NCI-H1092 (cell line): ENCODE measurements around the gene PLPP2.

Experiments
- DNase-seq: peaks from one replicate; lab custom pipeline; 2025; lab: John Stamatoyannopoulos, UW

PLPP2 gene

GRCh38 chr19:291006-291521 is at the start of gene PLPP2:
Gene PLPP2 (minus strand): TSS chr19:291403. CDS start chr19:291336, 67 bp downstream.
- no peak for DNase-seq

DNA sequence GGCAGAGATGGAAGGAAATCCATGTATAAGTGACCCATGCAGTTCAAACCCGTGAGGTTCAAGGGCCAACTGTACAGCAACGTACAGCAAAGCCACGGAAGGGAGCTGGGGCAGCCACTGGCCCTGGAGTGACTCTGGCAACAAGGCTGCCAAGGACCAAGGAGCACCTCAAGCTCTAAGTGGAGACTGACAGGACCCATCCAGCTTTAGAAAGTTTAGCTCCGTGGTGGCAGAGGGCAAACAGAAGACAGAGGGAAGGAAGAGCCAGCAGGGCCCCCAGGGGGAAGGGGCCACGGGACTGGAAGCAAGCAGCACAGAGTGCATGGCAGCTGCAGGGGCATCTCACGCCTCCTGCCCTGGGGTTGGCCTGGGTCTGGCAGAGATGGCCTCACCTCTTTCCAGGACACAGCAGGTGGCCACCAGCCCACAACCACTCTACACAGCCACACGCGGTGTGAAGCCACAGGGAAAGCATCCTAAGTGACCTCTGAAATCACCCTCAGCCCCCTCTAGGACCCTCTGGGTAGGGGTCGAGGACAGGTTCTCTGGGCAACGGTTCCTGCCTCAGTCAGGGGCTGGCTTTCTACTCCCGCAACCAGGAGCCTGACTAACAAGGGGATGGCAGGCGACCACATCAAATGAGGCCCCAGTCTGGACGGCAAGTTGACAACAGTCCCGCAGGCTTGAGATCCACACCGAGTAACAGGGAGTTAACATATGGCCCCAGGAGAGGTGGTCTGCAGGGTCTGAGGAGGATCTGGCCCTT is 49.6 kb upstream of the PLPP2 start:
- DNase-seq = no peak

GRCh38 chr19:339262-339887 is 48.2 kb upstream of the PLPP2 start:
- DNase-seq = no peak

DNA sequence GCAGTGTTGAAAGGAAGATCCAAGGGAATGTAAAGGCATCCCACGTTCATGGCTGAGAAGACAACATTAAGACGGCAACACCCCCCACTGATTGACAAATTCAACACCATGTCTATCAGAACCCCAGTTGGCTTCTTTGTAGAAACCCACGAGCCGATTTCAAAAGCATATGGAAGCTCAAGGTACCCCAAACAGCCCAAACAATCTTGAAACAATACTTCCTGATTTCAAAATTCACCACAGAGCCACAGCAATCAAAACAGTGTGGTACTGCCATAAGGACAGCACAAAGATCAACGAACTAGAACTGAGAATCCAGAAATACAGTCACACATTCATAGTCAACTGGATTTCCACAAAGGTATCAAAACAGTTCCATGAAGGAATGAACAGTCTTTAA is 47.2 kb upstream of the PLPP2 start:
- DNase-seq = no peak

DNA sequence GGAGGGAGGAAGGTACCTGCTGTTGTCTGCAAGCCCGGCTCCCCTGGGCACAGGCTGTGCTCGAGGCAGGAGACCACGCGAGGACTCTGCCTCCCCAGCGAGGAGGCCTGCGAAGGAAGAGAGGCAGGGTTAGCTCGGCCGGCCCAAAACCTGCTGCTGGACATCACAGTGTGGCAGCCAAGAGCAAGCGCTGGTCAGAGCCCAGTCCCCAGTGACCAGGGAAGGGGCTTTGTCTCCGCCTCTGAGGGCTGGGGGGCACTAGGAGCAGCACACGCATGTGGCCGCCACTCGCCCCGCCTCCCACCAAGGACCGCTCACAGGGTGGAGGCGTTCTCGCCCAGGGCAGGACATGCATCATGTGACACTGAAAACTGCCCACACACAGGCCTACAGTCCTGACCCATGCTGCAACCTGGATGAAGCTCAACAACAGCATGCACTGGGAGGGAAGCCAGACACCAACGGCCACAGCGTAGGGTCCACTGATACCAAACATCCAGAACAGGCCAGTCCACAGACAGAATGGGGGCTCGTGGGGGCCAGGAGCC is 44.9 kb upstream of the PLPP2 start:
- no peak for DNase-seq

DNA sequence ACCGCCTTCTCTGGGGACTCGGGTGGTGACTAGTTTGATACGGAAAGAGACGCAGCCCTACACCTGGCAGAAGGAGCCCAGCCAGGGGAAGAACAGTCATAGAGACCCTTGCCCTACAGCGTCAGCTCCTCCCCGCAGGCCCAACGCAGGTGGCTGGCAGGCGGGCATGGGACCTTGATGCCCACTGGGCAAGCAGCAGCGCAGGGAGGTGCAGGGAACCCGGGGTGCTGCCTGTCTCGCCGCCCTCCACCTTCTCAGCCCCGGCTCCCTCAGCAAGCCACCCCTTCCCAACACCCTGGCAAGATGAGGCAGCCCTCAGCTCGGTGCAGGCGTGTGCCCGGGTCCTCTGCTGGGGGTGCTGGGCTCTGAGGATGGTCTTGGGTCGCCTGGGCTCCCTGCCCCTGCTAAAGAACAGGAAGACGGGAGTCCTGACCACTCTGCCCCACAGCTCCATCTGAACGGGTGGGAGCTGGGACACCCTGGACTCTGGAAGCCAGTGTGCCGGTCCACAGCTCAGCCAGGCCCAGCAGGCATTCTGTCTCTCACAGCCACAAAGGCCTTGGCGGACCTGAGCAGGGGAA is 44.4 kb upstream of the PLPP2 start:
- DNase-seq = no peak

DNA sequence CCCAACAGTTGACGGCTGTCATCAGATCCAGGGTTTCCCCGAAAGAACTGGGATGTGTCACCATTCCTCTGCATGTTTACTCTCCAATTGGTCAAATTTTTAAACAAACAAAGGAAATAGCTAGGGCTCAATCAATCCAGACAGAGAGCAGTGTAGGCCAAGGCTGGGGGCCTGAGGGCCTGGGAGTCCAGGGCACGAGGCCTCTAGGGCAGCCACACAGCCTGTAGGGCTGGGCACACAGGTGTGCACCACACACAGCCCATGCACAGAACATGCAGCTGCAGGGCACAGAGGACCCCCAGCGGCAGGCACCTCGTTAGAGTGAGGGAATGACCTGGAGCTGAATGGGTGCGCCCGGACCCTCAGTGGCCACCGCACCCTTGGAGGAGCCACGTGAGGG is 43.9 kb upstream of the PLPP2 start:
- DNase-seq = no peak

- no peak for DNase-seq
Measured at GRCh38 chr19:334296-335071, 43.3 kb upstream of the PLPP2 start.

GRCh38 chr19:330503-330902 is 39.3 kb upstream of the PLPP2 start:
- DNase-seq = no peak

DNA sequence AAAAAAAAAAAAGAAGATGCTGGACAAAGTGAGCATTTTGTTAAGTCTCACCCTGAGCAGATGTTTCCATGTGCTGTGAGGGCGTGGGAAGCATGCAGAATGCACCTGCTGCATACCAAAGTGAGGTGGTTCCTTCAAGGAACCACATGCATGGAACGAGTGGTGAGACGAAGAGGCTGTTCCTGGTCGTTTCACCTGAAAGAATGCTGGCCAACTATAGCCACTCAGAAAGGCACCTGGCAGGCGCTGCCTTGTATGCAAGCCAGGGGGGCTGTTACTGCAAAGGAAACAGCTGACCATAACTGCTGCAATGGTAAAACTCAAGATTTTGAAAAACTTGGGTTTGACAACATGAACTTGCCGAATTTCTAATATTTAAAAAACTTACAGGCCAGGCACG is 38.7 kb upstream of the PLPP2 start:
- no peak for DNase-seq

- no peak for DNase-seq
Measured at GRCh38 chr19:328025-328505, 36.9 kb upstream of the PLPP2 start.

- no peak for DNase-seq
Measured at GRCh38 chr19:327291-328024, 36.3 kb upstream of the PLPP2 start.

DNA sequence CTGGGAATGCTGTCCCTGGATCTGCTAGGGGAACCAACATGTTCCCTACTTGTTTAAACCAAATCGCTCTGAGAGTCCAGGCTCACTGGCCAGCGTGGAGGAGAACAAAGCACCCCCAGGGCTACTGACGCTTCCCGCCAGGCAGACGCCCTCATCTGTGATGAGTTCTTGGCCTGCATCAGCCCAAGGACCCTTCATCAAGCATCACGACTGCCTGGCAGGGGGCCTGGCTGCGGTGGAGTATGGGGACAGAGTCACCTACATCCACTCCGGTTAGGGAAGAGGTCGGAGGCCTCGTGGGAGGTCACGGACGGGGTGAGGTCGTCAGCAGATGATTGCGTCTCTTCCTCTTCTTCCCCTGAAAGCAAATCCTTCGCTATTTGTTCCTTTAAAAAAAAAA is 35.7 kb upstream of the PLPP2 start:
- DNase-seq = no peak

DNA sequence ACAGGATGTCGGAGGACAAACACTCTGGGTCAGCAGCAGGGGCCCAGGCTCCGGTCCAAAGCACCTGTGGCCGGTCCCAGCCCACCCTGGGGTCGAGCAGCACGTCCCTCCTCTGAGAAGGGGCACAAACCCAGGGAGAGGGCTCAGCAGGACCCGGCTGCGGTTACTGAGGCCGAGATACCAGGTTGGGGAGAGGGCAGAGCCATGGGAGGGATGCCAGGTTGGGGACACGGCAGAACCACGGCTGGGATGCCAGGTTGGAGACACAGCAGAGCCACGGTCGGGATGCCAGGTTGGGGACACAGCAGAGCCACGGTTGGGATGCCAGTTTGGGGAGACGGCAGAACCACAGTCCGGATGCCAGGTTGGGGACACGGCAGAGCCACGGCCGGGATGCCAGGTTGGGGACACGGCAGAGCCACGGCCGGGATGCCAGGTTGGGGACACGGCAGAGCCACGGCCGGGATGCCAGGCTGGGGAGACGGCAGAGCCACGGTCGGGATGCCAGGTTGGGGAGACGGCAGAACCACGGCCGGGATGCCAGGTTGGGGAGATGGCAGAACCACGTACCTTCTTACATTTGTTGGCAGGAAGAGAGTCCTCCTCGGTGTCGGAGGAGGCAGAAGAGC is 34.8 kb upstream of the PLPP2 start:
- no peak for DNase-seq

DNA sequence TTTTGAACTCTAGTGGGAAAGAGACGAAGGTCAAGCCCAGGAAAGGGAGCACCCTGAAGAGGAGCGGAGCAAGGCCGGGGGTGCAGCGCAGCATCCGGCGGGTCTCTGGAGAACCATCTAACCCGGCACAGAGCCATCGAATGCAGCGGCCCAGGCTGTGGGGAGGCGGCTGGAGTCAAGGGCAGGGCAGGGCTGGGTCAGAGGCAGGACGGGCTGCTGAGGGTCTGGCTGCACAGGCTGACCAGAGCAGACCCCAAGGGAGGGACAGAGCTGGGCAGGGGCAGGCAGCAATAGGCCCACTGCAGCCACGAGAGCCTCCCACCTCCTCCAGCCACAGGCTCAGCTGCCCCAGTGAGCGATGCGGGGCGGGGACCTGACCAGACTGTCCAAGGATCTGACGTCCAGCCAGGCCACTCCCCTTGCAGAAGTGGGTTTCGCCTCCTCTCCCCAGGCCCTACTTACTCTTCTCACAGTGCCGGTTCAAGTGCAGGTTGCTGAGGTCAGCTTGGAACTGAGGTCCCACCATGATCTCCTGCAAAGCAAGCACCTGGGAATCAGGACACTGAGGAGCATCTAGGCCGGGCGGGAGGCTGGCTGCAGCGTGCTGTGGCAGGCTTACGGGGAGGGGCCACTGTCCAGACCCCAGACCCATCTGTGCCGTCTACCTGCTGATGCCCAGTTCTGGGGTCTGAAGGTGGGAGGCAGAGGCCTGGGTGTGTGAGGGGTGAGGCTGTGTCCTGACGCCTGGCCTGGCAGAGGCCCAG is 34.2 kb upstream of the PLPP2 start:
- no peak for DNase-seq

GRCh38 chr19:324716-325115 is 33.5 kb upstream of the PLPP2 start:
- no peak for DNase-seq

- DNase-seq = no peak
Measured at GRCh38 chr19:322616-323015, 31.4 kb upstream of the PLPP2 start.

DNA sequence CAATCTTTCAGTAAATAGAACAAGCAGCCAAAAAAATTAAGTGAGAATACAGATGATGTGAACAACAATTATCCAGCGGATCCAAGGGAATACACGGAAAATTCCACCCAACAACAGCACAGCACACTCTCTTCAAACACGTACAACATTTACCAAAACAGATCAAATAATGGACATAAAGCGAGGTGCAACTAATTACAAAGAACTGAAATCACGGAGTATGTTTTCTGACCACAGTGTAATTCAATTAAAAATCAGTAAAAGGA is 27.2 kb upstream of the PLPP2 start:
- DNase-seq = no peak

- no peak for DNase-seq
Measured at GRCh38 chr19:317710-318508, 26.7 kb upstream of the PLPP2 start.

DNA sequence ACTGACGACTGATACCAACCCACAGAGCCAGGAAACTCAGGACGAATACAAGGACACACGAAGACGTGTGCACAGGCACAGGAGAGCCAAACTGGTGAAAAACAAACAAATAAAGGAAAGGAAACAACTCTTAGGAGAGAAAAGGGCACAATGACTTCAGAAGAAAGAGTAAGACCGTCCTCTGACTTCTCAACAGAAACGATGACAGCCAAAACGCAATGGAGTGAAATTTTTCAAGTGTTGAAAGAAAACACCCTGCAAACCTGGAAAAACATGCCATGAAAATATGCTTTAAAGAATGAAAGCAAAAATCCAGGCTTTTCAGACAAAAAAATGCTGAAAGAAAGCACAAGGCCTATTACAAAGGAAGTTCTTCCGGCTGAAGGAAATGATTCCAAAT is 24.6 kb upstream of the PLPP2 start:
- no peak for DNase-seq
